Measurements from ENCODE around the gene DLL1. TPM values are rescaled to one million over a fixed set of nuclear protein-coding genes. Genes with fewer than 3 reads are reported as not detected.

Gene DLL1
- total and polyA plus RNA-seq, 8 donors, result 3.4 to 38.5 (median 5.8) TPM; not detected in 1

GRCh38 chr6:170257376-170257775, 33.5 kb downstream of the DLL1 start:
- no peak overlapping the region for H3K4me3 ChIP-seq
- no peaks in the 10 kb centered on the region for H3K4me1 ChIP-seq
- intact Hi-C loops (cut with DNase I; ENCODE audit: low total_unique reads), result no loop called here
- DNase-seq, result no peak
- H3K27me3 ChIP-seq, result peaks cover 0 to 18% (median 0%) of the 10 kb centered on the region in 3 donors
- no peaks in the 10 kb centered on the region for H3K9me3 ChIP-seq
- 79 to 89% (median 82%) methylated on average over 4 of the region's 4 CpGs for WGBS, 5 donors
- H3K27ac ChIP-seq, result no peak overlapping the region
- no peak for TF ChIP-seq EP300 (IDR thresholded peaks at IDR 0.05)
- TF ChIP-seq CTCF (IDR thresholded peaks at IDR 0.05), result no peak
- no peak for TF ChIP-seq POLR2AphosphoS5 (IDR thresholded peaks at IDR 0.05)
- no peak for TF ChIP-seq POLR2A (IDR thresholded peaks at IDR 0.05)
- no peaks in the 10 kb centered on the region for H3K36me3 ChIP-seq

- 88 to 94% (median 91%) methylated on average over 21 of the region's 21 CpGs for WGBS, 5 donors
These were observed 34.2 kb downstream of the DLL1 start for GRCh38 chr6:170256641-170257040.

GRCh38 chr6:170255426-170256125, 35.3 kb downstream of the DLL1 start:
- TF ChIP-seq POLR2A (IDR thresholded peaks at IDR 0.05) (no peak), CTCF (IDR thresholded peaks at IDR 0.05) (no peak), POLR2AphosphoS5 (IDR thresholded peaks at IDR 0.05) (no peak), EP300 (IDR thresholded peaks at IDR 0.05) (no peak)
- peaks cover 0 to 14% (median 0%) of the 10 kb centered on the region in 3 donors for H3K27me3 ChIP-seq
- intact Hi-C loops (cut with DNase I; ENCODE audit: low total_unique reads), result no loop called here
- no peaks in the 10 kb centered on the region for H3K9me3 ChIP-seq
- H3K36me3 ChIP-seq, result no peaks in the 10 kb centered on the region
- H3K4me1 ChIP-seq, result no peaks in the 10 kb centered on the region
- DNase-seq, result no peak
- H3K27ac ChIP-seq, result no peak overlapping the region
- H3K4me3 ChIP-seq, result no peak overlapping the region
- 87 to 91% (median 90%) methylated on average over 26 to 32 of the region's 32 CpGs for WGBS, 5 donors

More at GRCh38 chr6:170256641-170257040, 34.2 kb downstream of the DLL1 start:
- H3K4me3 ChIP-seq, result no peak overlapping the region
- peaks cover 0 to 12% (median 0%) of the 10 kb centered on the region in 3 donors for H3K27me3 ChIP-seq
- intact Hi-C loops (cut with DNase I; ENCODE audit: low total_unique reads), result no loop called here
- DNase-seq, result no peak
- no peaks in the 10 kb centered on the region for H3K9me3 ChIP-seq
- H3K36me3 ChIP-seq, result no peaks in the 10 kb centered on the region
- no peaks in the 10 kb centered on the region for H3K4me1 ChIP-seq
- no peak for TF ChIP-seq POLR2AphosphoS5 (IDR thresholded peaks at IDR 0.05)
- H3K27ac ChIP-seq, result no peak overlapping the region

- intact Hi-C loops (cut with DNase I; ENCODE audit: low total_unique reads), result no loop called here
- Histone ChIP-seq H3K9me3 (no peaks in the 10 kb centered on the region), H3K36me3 (no peaks in the 10 kb centered on the region), H3K27ac (no peak overlapping the region), H3K4me1 (no peaks in the 10 kb centered on the region), H3K4me3 (no peak overlapping the region), H3K27me3 (peaks cover 0 to 14% (median 0%) of the 10 kb centered on the region in 3 donors)
- 79 to 89% (median 85%) methylated on average over 8 to 14 of the region's 14 CpGs for WGBS, 5 donors
- TF ChIP-seq POLR2A (IDR thresholded peaks at IDR 0.05) (no peak), POLR2AphosphoS5 (IDR thresholded peaks at IDR 0.05) (no peak), EP300 (IDR thresholded peaks at IDR 0.05) (no peak), CTCF (IDR thresholded peaks at IDR 0.05) (no peak)
- DNase-seq, result no peak
These were observed 36.3 kb downstream of the DLL1 start for GRCh38 chr6:170254315-170255213.

Data from stomach (tissue), 9 donors.